Neural cell (in vitro differentiated cells): ENCODE results near the gene PCDHGA8.

Experiments
- CTCF ChIP-seq: fragments of 450-650 bp; IDR thresholded peaks from 2 replicates; pipeline ENCODE4 v1.5.1; 2014; ENCODE audit warnings: antibody characterized with exemption, mild to moderate bottlenecking, moderate library complexity; ENCODE audit not compliant: poor library complexity, severe bottlenecking
- EP300 ChIP-seq: fragments of 450-650 bp; conservative IDR thresholded peaks from 2 replicates; pipeline ENCODE4 v1.6.1; 2014; ENCODE audit warnings: antibody characterized with exemption, mild to moderate bottlenecking, moderate library complexity; ENCODE audit not compliant: poor library complexity, severe bottlenecking
- MXI1 ChIP-seq: fragments of 450-650 bp; conservative IDR thresholded peaks from 2 replicates; pipeline ENCODE4 v1.6.1; 2014; ENCODE audit warnings: antibody characterized with exemption, mild to moderate bottlenecking; ENCODE audit not compliant: poor library complexity, severe bottlenecking
- POLR2AphosphoS5 ChIP-seq: IDR thresholded peaks from 2 replicates; pipeline ENCODE4 v1.6.1; 2012
- RAD21 ChIP-seq: fragments of 450-650 bp; conservative IDR thresholded peaks from 2 replicates; pipeline ENCODE4 v1.6.1; 2014; ENCODE audit warnings: antibody characterized with exemption, mild to moderate bottlenecking, moderate library complexity
- SMC3 ChIP-seq: fragments of 450-650 bp; conservative IDR thresholded peaks from 2 replicates; pipeline ENCODE4 v1.6.1; 2014; ENCODE audit warnings: antibody characterized with exemption, mild to moderate bottlenecking, moderate library complexity; ENCODE audit not compliant: poor library complexity
- TAF1 ChIP-seq: IDR thresholded peaks from 2 replicates; pipeline ENCODE4 v1.6.1; 2012; ENCODE audit warnings: low read depth
- TF ChIP-seq, protein P1 (sequence below): IDR thresholded peaks from 2 replicates; pipeline ENCODE4 v1.6.1; 2012; ENCODE audit warnings: borderline replicate concordance

DNA sequence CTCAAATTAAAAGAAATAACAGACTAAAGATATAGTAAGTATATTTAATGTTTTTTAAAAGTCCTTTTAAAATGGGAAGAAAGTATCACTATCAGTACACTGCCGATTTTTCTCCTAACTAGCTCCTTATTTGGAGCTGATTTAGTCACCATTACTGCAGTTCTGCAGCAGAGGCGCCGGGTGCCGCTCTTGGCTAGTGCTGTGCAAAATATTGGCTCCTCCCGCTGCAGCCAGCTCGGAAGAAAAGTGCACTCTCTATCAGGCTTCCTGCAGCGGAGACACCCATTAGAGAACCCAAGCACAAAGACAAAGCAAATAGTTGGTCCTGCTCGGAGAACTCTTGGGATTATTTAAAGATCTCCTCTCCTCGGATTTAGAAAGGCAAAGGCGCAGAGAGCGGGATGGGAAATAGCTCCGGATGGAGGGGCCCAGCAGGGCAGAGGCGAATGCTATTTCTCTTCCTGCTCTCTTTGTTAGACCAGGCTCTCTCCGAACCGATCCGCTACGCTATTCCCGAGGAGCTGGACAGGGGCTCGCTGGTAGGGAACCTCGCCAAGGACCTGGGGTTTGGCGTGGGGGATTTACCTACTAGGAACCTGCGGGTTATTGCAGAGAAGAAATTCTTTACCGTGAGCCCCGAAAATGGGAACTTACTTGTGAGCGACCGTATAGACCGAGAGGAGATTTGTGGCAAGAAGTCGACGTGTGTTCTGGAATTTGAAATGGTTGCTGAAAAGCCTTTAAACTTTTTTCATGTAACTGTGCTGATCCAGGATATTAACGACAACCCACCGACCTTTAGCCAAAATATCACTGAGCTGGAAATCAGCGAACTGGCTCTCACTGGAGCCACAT, 22.2 kb upstream of the PCDHGA8 start, which contains the start of gene PCDHGB3:
- TF ChIP-seq POLR2AphosphoS5 (no peak), CTCF (no peak), MXI1 (no peak), SMC3 (no peak), EP300 (no peak), TAF1 (no peak), RAD21 (no peak)
- TF ChIP-seq, protein P1, sequence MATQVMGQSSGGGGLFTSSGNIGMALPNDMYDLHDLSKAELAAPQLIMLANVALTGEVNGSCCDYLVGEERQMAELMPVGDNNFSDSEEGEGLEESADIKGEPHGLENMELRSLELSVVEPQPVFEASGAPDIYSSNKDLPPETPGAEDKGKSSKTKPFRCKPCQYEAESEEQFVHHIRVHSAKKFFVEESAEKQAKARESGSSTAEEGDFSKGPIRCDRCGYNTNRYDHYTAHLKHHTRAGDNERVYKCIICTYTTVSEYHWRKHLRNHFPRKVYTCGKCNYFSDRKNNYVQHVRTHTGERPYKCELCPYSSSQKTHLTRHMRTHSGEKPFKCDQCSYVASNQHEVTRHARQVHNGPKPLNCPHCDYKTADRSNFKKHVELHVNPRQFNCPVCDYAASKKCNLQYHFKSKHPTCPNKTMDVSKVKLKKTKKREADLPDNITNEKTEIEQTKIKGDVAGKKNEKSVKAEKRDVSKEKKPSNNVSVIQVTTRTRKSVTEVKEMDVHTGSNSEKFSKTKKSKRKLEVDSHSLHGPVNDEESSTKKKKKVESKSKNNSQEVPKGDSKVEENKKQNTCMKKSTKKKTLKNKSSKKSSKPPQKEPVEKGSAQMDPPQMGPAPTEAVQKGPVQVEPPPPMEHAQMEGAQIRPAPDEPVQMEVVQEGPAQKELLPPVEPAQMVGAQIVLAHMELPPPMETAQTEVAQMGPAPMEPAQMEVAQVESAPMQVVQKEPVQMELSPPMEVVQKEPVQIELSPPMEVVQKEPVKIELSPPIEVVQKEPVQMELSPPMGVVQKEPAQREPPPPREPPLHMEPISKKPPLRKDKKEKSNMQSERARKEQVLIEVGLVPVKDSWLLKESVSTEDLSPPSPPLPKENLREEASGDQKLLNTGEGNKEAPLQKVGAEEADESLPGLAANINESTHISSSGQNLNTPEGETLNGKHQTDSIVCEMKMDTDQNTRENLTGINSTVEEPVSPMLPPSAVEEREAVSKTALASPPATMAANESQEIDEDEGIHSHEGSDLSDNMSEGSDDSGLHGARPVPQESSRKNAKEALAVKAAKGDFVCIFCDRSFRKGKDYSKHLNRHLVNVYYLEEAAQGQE = no peak
